Mononuclear cell (primary cell): Measurements from ENCODE around the gene ADAMTSL5. TPM values are rescaled to one million over a fixed set of nuclear protein-coding genes. Genes with fewer than 3 reads are reported as not detected.

ENCODE experiments used
- H3K27me3 ChIP-seq: 2 replicates; pipeline ENCODE4 v1.6.0; 2011; ENCODE audit warnings: low read length, control low read depth; ENCODE audit not compliant: insufficient read depth
- H3K4me1 ChIP-seq: 2 replicates; pipeline ENCODE4 v1.5.1; 2011; ENCODE audit warnings: mild to moderate bottlenecking, low read length, control low read depth; ENCODE audit not compliant: insufficient read depth
- H3K4me3 ChIP-seq: 2 replicates; pipeline ENCODE4 v1.5.1; 2011; ENCODE audit warnings: mild to moderate bottlenecking, low read length, moderate library complexity
- H3K9me3 ChIP-seq: 2 replicates; pipeline ENCODE4 v1.5.1; 2011; ENCODE audit warnings: low read depth, mild to moderate bottlenecking, control low read depth, low read length
- total RNA-seq: library from RNA; depleted of rRNA; stranded (reverse); fragments of >200 nt; gene quantifications from one replicate; pipeline ENCODE4 v1.2.3, GENCODE V29; 2012

Gene ADAMTSL5
- total RNA-seq, 1 donor, result 0.84 TPM

GRCh38 chr19:1497578-1498235 lies 15.1 kb downstream of the ADAMTSL5 start:
- H3K9me3 ChIP-seq, result no peaks in the 10 kb centered on the region
- no peak overlapping the region for H3K4me3 ChIP-seq
- no peaks in the 10 kb centered on the region for H3K4me1 ChIP-seq
- H3K27me3 ChIP-seq, result no peaks in the 10 kb centered on the region

DNA sequence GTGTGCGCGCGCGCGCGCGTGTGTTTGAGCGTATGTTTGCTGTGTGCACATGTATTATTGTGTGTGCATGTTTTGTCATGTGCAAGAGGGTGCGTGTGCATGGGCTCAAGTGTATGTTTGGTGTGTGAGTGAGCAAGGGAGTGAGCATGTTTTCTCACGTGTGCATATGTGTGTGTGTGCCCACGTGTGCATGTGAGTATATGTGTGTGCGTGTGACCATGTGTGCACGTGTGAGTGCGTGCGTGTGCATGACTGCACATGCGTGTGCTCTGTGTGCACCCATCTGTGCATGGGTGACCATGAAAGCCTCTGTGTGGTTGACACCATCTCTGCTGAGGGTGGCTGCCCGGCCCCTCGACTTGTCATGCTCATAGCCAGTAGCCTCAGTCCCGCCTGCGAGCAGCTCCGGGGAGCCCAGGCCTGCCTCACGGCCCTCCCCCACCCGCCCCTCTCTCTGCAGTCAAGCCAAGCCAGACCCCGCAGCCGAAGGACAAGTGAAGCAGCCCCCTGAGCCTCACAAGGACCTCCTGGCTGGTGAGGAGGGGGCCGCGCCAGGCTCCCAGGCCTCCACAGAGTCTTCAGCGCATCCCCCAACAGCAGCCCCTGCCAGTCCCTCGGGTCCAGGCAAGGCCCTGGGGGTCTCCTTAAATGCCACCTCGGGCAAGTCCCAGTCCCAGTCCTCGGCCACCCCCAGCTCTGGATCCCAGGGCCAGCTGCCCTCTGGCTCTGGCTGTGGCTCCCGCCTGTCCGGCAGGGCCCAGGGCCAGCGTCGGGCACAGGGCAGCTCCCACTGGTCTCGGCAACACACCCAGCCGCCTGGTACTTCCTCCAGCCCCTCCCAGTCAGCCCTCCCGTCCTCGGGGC lies 15.9 kb downstream of the ADAMTSL5 start:
- H3K9me3 ChIP-seq, result no peaks in the 10 kb centered on the region

DNA sequence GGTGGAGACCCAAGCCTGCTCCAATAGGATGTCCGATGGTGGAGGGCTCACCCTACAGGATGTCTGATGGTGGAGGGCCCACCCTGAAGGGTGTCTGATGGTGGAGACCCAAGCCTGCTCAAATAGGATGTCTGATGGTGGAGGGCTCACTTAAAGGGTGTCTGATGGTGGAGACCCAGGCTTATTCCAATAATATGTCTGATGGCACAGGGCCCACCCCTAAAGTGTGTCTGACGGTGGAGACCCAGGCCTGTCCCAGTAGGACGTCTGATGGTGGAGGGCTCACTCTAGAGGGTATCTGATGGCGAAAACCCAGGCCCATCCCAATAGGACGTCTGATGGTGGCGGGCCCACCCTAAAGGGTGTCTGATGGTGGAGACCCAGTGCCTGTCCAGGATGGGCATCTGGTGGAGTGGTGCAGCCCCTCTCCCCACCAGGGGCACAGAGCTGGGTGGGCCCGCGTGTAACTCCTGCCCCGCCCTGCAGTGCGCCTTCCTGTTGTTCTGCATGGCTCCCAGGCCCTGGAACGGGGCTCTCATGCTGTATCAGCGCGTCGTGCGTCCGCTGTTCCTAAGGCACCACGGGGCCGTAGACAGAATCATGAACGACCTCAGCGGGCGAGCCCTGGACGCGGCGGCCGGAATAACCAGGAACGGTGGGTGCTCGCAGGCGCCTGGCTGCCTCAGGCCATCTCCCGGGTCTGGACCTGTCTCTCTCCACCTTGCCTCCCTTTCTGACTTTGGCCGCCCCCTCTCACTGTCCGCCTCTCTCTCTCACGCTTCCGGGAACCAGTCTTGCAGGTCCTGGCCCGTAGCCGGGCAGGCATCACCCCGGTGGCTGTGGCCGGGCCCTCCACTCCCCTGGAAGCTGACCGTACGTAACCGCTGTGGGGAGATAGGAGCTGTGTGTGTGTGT lies 16.8 kb downstream of the ADAMTSL5 start:
- Histone ChIP-seq H3K4me3 (no peak overlapping the region), H3K4me1 (peaks cover 7% of the 10 kb centered on the region), H3K27me3 (no peaks in the 10 kb centered on the region), H3K9me3 (no peaks in the 10 kb centered on the region)

More for the DNA sequence above, 15.9 kb downstream of the ADAMTSL5 start:
- H3K4me3 ChIP-seq, result no peak overlapping the region
- H3K27me3 ChIP-seq, result no peaks in the 10 kb centered on the region
- no peaks in the 10 kb centered on the region for H3K4me1 ChIP-seq

DNA sequence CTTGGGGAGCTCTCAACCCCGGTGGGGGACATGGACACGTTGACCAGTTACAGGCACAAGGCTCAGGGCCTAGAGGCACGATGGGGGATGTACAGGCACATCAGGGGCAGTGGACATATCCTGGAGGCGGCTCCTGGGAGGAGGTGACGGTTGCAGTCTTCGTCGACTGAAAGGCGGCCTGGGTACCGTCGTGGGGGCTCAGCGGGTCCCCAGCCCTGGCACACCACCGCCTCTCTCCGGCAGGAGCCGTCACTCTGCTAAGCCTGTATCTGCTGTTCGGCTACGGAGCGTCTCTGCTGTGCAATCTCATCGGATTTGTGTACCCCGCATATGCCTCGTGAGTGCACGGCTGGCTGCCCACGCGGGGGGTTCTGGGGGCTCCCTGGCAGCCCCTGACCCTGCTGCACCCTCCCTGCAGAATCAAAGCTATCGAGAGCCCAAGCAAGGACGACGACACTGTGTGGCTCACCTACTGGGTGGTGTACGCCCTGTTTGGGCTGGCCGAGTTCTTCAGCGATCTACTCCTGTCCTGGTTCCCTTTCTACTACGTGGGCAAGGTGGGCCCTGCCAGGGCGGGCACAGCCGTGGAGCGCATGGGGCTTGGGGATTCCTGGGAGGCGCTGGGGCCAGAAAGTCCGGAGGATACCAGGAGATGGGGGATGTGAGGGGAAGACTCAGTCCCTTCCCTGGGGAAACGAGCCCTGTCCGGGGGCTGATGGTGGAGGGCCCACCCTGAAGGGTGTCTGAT lies 17.6 kb downstream of the ADAMTSL5 start:
- H3K9me3 ChIP-seq, result no peaks in the 10 kb centered on the region
- H3K4me1 ChIP-seq, result peaks cover 8% of the 10 kb centered on the region
- H3K4me3 ChIP-seq, result no peak overlapping the region
- no peaks in the 10 kb centered on the region for H3K27me3 ChIP-seq

- Histone ChIP-seq H3K9me3 (no peaks in the 10 kb centered on the region), H3K4me3 (no peak overlapping the region), H3K4me1 (peaks cover 17% of the 10 kb centered on the region), H3K27me3 (no peaks in the 10 kb centered on the region)
Observed at GRCh38 chr19:1494115-1494815, 18.6 kb downstream of the ADAMTSL5 start.

DNA sequence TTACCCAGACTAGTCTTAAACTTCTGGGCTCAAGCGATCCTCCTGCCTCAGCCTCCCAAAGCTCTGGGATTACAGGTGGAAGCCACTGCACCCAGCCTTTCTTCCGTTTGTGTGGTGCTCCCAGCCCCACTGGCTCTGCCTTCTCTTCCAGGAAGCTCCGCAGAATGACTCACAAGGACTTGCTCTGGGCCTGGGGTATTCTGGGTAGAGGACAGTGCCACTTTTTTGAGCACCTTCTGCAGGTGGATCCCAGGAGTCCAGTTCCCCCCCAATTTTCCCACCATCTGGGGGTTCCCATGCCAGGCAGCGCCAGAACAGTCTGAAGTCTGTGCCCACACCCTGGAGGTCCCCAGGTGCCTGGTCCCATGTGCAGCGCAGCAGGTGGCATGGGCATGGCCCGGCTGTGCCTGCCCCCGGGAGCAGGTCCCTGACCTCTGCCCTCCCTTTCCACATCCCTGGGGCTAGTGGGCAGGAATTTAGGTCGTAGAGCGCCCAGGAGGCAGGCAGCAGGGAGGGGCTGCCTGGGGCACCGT lies 20.3 kb downstream of the ADAMTSL5 start:
- Histone ChIP-seq H3K9me3 (no peaks in the 10 kb centered on the region), H3K4me1 (peaks cover 19% of the 10 kb centered on the region), H3K4me3 (no peak overlapping the region)

DNA sequence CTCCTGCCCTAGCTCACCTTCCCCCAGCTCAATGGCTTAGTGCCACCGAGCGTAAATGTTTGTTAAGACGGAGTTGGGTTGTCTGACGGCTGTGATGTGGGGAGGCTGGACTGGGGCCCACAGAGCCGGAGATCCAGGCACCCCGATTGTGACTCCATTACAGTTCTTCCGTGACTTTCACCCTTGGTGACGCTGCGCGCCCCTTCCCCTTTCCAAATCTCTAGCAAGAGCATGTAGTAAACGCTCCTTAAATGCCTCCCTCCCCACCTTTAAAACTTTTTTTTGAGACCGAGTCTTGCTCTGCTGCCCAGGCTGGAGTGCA lies 21.0 kb downstream of the ADAMTSL5 start:
- no peaks in the 10 kb centered on the region for H3K27me3 ChIP-seq
- no peaks in the 10 kb centered on the region for H3K9me3 ChIP-seq
- H3K4me1 ChIP-seq, result peaks cover 19% of the 10 kb centered on the region
- no peak overlapping the region for H3K4me3 ChIP-seq

More for the DNA sequence above, 20.3 kb downstream of the ADAMTSL5 start:
- no peaks in the 10 kb centered on the region for H3K27me3 ChIP-seq

GRCh38 chr19:1491114-1491848 lies 21.5 kb downstream of the ADAMTSL5 start, which contains the start of gene REEP6:
TSS of gene REEP6 (plus strand) at chr19:1491181. CDS start at chr19:1491270, 89 bp downstream.
- no peaks in the 10 kb centered on the region for H3K9me3 ChIP-seq
- peak within 1 kb of the TSS; percentile 41 for H3K4me3 ChIP-seq
- peaks cover 19% of the 10 kb centered on the region for H3K4me1 ChIP-seq
- H3K27me3 ChIP-seq, result no peaks in the 10 kb centered on the region

DNA sequence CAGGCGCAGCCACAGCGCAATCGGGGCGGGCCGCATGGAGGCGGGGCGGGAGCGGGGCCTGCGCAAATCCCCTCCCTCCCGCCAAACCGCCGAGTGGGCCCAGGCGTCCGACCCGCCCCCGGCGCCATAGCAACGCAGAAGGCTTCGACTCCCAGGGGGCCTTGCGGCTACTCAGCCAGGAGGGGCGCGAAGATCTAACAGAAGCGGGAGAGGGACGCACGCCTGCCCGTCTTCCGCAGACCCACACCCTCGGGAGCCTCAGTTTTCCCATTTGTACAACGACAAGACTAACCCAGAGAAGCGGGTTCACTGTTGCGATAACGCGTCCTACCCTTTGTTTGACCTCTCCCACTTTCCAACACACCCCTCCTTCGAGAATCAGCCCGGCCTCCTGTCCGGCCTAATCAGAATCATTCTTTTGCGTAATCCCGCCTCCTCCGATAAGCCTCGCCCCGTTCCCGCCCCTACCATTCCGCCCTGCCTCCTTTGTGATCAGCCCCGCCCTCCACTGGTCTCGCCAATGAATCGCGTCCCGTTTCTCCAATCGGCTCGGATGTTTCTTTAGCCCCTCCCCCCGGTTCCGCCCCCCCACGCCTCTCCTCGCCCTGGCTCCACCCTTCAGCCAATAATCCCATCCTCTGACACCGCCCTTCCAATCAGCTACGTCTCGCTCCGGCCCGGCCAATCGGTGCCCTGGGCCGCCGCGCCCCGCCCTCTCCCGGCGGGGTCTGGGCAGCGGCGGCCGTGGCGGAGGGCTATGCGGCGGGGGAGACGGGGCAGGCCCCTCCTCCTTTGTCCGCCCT lies 22.3 kb downstream of the ADAMTSL5 start, which contains the start of gene PCSK4:
Gene PCSK4, minus strand, starts transcription at position 40 of the 803 bp plus-strand sequence. Its CDS starts 4 bp downstream, at position 36.
- no peaks in the 10 kb centered on the region for H3K27me3 ChIP-seq
- H3K4me1 ChIP-seq, result peaks cover 19% of the 10 kb centered on the region
- no peaks in the 10 kb centered on the region for H3K9me3 ChIP-seq
- H3K4me3 ChIP-seq, result peak within 1 kb of the TSS; percentile 41

DNA sequence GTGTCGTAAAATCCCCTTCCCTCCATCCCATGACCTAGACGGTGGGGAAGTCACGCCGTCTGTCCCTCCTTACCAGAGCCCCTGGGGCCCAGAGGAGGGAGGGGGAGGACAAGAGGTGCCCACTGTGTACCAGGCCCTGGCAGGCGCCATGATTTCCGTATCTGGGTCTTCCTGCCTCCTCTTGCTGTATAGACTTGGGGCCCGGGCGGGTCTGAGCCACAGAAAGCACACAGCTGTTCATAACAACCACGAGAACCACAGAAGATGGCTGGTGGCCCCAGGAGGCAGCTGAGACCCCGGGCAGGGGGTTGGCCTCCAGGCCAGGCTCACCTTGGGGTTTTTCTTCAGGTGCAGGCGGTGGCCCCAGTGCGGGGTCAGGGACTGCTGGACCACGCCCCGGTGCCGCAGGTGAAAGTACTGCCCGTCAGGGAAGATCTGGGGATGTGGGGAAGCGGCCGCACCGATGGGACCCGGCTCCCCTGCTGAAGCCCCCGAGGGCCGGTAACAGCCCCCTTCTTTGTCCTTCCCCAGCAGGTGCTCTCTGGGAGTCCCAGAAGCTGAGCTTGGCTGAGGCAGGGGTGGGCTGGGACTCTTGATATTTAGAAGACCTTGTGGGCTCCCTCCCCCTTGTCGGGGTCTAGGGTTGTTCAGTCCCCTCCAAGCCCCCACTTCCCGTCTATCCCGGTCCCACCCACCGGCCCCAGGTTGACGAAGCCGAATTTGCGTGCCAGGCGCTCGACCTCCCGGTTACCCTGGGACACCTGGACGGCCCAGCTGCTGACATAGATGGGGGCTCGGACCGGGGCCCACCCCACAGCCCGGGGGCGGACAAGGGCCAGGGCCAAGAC lies 23.1 kb downstream of the ADAMTSL5 start:
- Histone ChIP-seq H3K4me3 (peak overlapping the region; percentile 41), H3K27me3 (no peaks in the 10 kb centered on the region), H3K4me1 (peaks cover 19% of the 10 kb centered on the region), H3K9me3 (no peaks in the 10 kb centered on the region)

- H3K27me3 ChIP-seq, result no peaks in the 10 kb centered on the region
- H3K9me3 ChIP-seq, result no peaks in the 10 kb centered on the region
- peaks cover 19% of the 10 kb centered on the region for H3K4me1 ChIP-seq
- H3K4me3 ChIP-seq, result no peak overlapping the region
Observed at GRCh38 chr19:1488282-1488601, 24.6 kb downstream of the ADAMTSL5 start.
